WTC11 (cell line): Measurements from ENCODE around the gene EIF5A. TPM values are rescaled to one million over a fixed set of nuclear protein-coding genes. Genes with fewer than 3 reads are reported as not detected.

Experiments used
- ATAC-seq: fragments of 200-7000 bp; cut with Tn5 transposase; 2 replicates; pipeline ENCODE4 v1.10.0; 2021; ENCODE audit warnings: mild to moderate bottlenecking, moderate library complexity
- CTCF ChIA-PET: fragments of 300-600 bp; sonication (Branson Sonifier 250); formaldehyde crosslinking; loops from one replicate; lab custom pipeline; 2021; ENCODE audit warnings: antibody characterized with exemption; lab: Charles Lee
- POLR2A ChIA-PET: fragments of 350-600 bp; sonication (Branson Sonifier 250); formaldehyde crosslinking; loops from one replicate; lab custom pipeline; 2021; ENCODE audit warnings: antibody characterized with exemption; lab: Charles Lee
- DNase-seq: peaks from one replicate; pipeline ENCODE4 v3.0.0; 2021; ENCODE audit warnings: low spot score
- H3K27ac Mint-ChIP-seq: 2 replicates; pipeline ENCODE4 v1.8.0; 2021; ENCODE audit warnings: mixed read lengths
- H3K27me3 Mint-ChIP-seq: 2 replicates; pipeline ENCODE4 v1.8.0; 2021; ENCODE audit warnings: low read depth, mild to moderate bottlenecking, moderate library complexity, mixed read lengths
- H3K36me3 Mint-ChIP-seq: 2 replicates; pipeline ENCODE4 v1.8.0; 2021; ENCODE audit warnings: mixed read lengths
- H3K4me1 Mint-ChIP-seq: 2 replicates; pipeline ENCODE4 v1.8.0; 2022; ENCODE audit warnings: mixed read lengths
- H3K4me3 Mint-ChIP-seq: 2 replicates; pipeline ENCODE4 v1.8.0; 2021; ENCODE audit warnings: mild to moderate bottlenecking, moderate library complexity, mixed read lengths
- H3K9me3 Mint-ChIP-seq: 2 replicates; pipeline ENCODE4 v1.8.0; 2021; ENCODE audit warnings: mixed read lengths
- AFF4 ChIP-seq: sonication (generic); formaldehyde crosslinking; IDR thresholded peaks from 2 replicates; pipeline ENCODE4 v1.8.1; 2023; ENCODE audit warnings: mild to moderate bottlenecking, missing genetic modification reagents, borderline replicate concordance
- ARID4B ChIP-seq: sonication (generic); formaldehyde crosslinking; IDR thresholded peaks from 2 replicates; pipeline ENCODE4 v1.8.0; 2023; ENCODE audit warnings: missing genetic modification reagents, mild to moderate bottlenecking, borderline replicate concordance
- CDX4 ChIP-seq: fragments of 250-450 bp; sonication (Bioruptor Pico); IDR thresholded peaks from 2 replicates; pipeline ENCODE4 v1.9.0; 2021; ENCODE audit warnings: moderate library complexity, mild to moderate bottlenecking, inconsistent platforms, borderline replicate concordance
- E2F4 ChIP-seq: sonication (generic); formaldehyde crosslinking; IDR thresholded peaks from 2 replicates; pipeline ENCODE4 v1.8.1; 2022; ENCODE audit warnings: low read depth, mild to moderate bottlenecking, moderate library complexity, missing genetic modification reagents, borderline replicate concordance
- ERG ChIP-seq: fragments of 250-450 bp; sonication (Bioruptor Pico); IDR thresholded peaks from 2 replicates; pipeline ENCODE4 v1.8.0; 2021; ENCODE audit warnings: mild to moderate bottlenecking
- FOXP4 ChIP-seq: sonication (generic); formaldehyde crosslinking; IDR thresholded peaks from 2 replicates; pipeline ENCODE4 v1.8.0; 2022; ENCODE audit warnings: mild to moderate bottlenecking, missing genetic modification reagents
- IRF1 ChIP-seq: sonication (generic); formaldehyde crosslinking; IDR thresholded peaks from 2 replicates; pipeline ENCODE4 v1.8.0; 2023; ENCODE audit warnings: missing genetic modification reagents
- PRDM15 ChIP-seq: sonication (generic); formaldehyde crosslinking; IDR thresholded peaks from 2 replicates; pipeline ENCODE4 v1.8.0; 2022; ENCODE audit warnings: missing genetic modification reagents
- SMAD4 ChIP-seq: sonication (generic); formaldehyde crosslinking; IDR thresholded peaks from 2 replicates; pipeline ENCODE4 v1.8.0; 2022; ENCODE audit warnings: mild to moderate bottlenecking, missing genetic modification reagents
- ZNF138 ChIP-seq: sonication (generic); formaldehyde crosslinking; conservative IDR thresholded peaks from 2 replicates; pipeline ENCODE4 v1.8.1; 2022; ENCODE audit warnings: mild to moderate bottlenecking, moderate library complexity, missing genetic modification reagents
- ZNF232 ChIP-seq: sonication (generic); formaldehyde crosslinking; IDR thresholded peaks from 2 replicates; pipeline ENCODE4 v1.8.0; 2022; ENCODE audit warnings: mild to moderate bottlenecking, missing genetic modification reagents
- ZNF512 ChIP-seq: sonication (generic); formaldehyde crosslinking; IDR thresholded peaks from 2 replicates; pipeline ENCODE4 v1.8.1; 2022; ENCODE audit warnings: missing genetic modification reagents, borderline replicate concordance
- total RNA-seq: library from RNA; stranded (reverse); gene quantifications from 3 replicates; pipeline ENCODE4 v1.2.3, GENCODE V29; 2021

EIF5A gene
- total RNA-seq, 1 experiment from 2014 or later = 1,021 TPM

- Mint-ChIP-seq H3K4me3 (peak overlapping the region; percentile 34), H3K4me1 (peaks cover 8% of the 10 kb centered on the region), H3K27ac (peak overlapping the region; percentile 70), H3K9me3 (no peaks in the 10 kb centered on the region), H3K36me3 (peaks cover 29% of the 10 kb centered on the region), H3K27me3 (no peaks in the 10 kb centered on the region)
- POLR2A ChIA-PET = interaction anchor here (0.7 kb wide), 1 partner anchor 35 kb away, joined by 3 read pairs; no protein-coding TSS in a partner anchor
- DNase-seq = no peak
- ATAC-seq = no peak
- CTCF ChIA-PET = interaction anchor here (1.2 kb wide), 1 partner anchor 38 kb away, joined by 3 read pairs; no protein-coding TSS in a partner anchor
- TF ChIP-seq SMAD4 (CRISPR knock-in tag) (no peak), ZNF512 (CRISPR knock-in tag) (no peak), ARID4B (CRISPR knock-in tag) (no peak), PRDM15 (no peak), FOXP4 (no peak), ZNF138 (no peak), CDX4 (CRISPR knock-in tag) (no peak), ZNF232 (CRISPR knock-in tag) (no peak), ERG (CRISPR knock-in tag) (no peak), E2F4 (CRISPR knock-in tag) (no peak), AFF4 (CRISPR knock-in tag) (no peak), IRF1 (CRISPR knock-in tag) (0 out of 2 replicates have a peak, but pooled peaks have one; percentile 29)
Measured at GRCh38 chr17:7258731-7259554, 48.5 kb upstream of the EIF5A start.
